Ishikawa (cell line): ENCODE results near the gene PEX11G.

Source experiments
- CEBPB ChIP-seq: IDR thresholded peaks from 2 replicates; pipeline ENCODE4 v1.6.1; 2012
- CREB1 ChIP-seq: IDR thresholded peaks from 2 replicates; pipeline ENCODE4 v1.6.1; 2012; ENCODE audit warnings: low read depth
- EGR1 ChIP-seq: IDR thresholded peaks from 2 replicates; pipeline ENCODE4 v1.6.1; 2012
- EP300 ChIP-seq: IDR thresholded peaks from 2 replicates; pipeline ENCODE4 v1.6.1; 2012; ENCODE audit warnings: borderline replicate concordance
- FOXM1 ChIP-seq: IDR thresholded peaks from 2 replicates; pipeline ENCODE4 v1.6.1; 2012; ENCODE audit warnings: low read depth, borderline replicate concordance
- MAX ChIP-seq: IDR thresholded peaks from 2 replicates; pipeline ENCODE4 v1.6.1; 2012
- NFIC ChIP-seq: IDR thresholded peaks from 2 replicates; pipeline ENCODE4 v1.6.1; 2012
- RAD21 ChIP-seq: IDR thresholded peaks from 2 replicates; pipeline ENCODE4 v1.6.1; 2012; ENCODE audit warnings: low read depth
- TAF1 ChIP-seq: IDR thresholded peaks from 2 replicates; pipeline ENCODE4 v1.6.1; 2012; ENCODE audit warnings: low read depth, mild to moderate bottlenecking
- TCF12 ChIP-seq: IDR thresholded peaks from 2 replicates; pipeline ENCODE4 v1.6.1; 2012; ENCODE audit warnings: low read depth
- TEAD4 ChIP-seq: IDR thresholded peaks from 2 replicates; pipeline ENCODE4 v1.6.1; 2012
- YY1 ChIP-seq: IDR thresholded peaks from 2 replicates; pipeline ENCODE4 v1.6.1; 2012; ENCODE audit warnings: low read depth
- ZBTB7A ChIP-seq: IDR thresholded peaks from 2 replicates; pipeline ENCODE4 v1.6.1; 2012; ENCODE audit warnings: low read depth
- TF ChIP-seq, protein P1 (sequence below): IDR thresholded peaks from 2 replicates; pipeline ENCODE4 v1.6.1; 2012; ENCODE audit warnings: low read depth, mild to moderate bottlenecking
- TF ChIP-seq, protein P2 (sequence below): IDR thresholded peaks from 2 replicates; pipeline ENCODE4 v1.6.1; 2012

Gene PEX11G

DNA sequence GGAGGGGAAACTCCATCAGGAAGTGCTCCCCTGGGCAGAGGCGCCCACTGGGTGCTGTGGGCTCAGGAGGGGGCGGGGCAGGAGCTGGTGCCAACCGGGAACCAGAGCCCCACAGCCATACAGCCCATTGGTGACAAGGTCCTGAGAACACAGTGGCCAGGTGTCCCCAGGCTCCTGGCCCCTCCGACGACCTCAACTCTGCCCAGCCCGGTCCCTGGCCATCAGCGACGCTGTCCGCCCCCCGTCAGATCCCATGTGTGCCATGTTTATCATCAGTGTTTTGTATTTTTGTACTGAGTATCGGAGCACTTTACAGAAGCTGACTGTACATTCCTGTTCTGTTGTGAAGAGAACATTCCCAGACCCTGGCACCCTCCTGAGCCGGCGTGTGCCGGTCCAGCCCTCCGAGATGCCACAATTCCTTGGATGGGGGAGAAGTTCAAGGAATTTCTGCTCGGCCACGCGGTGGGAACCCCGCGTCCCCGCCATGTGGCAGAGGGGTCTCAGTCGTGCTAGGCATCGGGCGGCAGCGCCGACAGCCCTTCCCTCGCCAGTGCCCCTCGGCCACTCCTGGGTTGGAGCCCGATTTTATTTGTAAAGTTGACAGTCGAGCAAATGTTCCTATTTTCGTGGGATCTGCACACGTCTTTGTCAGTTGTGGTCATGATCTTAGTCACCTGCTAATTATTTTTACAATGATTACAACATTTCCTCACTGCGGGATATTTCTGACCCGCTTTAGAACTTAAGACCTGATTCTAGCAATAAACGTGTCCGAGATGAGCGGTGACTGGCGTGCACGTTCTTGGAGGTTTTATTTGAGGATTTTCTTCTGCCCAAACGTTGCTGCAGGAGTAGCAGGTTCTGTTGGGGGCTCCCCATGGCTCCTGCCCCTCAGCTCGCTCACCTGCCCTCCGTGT lies 16.9 kb downstream of the PEX11G start:
- TF ChIP-seq NFIC: no peak
- TF ChIP-seq, protein P1, sequence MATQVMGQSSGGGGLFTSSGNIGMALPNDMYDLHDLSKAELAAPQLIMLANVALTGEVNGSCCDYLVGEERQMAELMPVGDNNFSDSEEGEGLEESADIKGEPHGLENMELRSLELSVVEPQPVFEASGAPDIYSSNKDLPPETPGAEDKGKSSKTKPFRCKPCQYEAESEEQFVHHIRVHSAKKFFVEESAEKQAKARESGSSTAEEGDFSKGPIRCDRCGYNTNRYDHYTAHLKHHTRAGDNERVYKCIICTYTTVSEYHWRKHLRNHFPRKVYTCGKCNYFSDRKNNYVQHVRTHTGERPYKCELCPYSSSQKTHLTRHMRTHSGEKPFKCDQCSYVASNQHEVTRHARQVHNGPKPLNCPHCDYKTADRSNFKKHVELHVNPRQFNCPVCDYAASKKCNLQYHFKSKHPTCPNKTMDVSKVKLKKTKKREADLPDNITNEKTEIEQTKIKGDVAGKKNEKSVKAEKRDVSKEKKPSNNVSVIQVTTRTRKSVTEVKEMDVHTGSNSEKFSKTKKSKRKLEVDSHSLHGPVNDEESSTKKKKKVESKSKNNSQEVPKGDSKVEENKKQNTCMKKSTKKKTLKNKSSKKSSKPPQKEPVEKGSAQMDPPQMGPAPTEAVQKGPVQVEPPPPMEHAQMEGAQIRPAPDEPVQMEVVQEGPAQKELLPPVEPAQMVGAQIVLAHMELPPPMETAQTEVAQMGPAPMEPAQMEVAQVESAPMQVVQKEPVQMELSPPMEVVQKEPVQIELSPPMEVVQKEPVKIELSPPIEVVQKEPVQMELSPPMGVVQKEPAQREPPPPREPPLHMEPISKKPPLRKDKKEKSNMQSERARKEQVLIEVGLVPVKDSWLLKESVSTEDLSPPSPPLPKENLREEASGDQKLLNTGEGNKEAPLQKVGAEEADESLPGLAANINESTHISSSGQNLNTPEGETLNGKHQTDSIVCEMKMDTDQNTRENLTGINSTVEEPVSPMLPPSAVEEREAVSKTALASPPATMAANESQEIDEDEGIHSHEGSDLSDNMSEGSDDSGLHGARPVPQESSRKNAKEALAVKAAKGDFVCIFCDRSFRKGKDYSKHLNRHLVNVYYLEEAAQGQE: no peak
- TF ChIP-seq TAF1: no peak
- TF ChIP-seq EP300: no peak

DNA sequence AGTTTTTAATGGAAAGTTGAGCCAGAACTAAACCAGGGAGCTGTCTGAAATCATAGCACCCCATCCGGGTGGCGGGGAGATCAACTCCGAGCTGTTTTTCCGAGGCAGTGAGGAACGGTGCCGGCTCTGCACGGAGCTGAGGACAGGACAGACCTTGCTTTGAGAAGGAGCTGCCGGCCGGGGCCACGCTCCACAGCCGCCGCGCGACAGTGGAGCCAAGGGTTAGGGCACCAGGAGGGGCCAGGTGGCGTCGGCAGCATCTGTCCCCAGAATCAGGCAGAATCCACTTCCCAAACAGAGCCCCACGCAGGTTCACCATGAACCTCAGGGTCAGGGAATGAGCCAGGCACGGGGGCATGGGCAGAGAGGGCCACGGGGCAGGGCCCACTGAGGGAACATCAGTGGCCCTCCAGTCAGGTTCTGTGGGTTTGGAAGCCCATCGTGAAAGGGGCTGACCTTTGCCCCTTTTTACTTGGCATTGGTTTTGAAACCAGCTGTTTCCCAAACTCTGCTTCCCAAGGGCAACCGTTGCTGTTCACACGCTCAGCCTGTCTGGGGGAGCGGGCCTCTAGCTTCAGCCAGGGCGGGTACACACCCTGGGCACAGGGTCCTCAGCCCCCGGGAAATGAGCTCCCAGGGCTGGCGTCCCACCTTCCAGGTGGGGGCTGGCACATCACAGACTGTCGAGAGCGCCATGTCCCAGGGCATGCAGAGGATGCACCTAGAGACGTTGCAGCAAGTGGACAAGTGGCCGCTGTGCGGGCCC lies 18.1 kb downstream of the PEX11G start:
- TF ChIP-seq TCF12: no peak
- no peak for TF ChIP-seq YY1
- TF ChIP-seq CREB1: no peak
- no peak for TF ChIP-seq ZBTB7A
- TF ChIP-seq EGR1: no peak
- TF ChIP-seq TAF1: no peak
- no peak for TF ChIP-seq CEBPB
- TF ChIP-seq, protein P1: no peak
- TF ChIP-seq EP300: no peak
- no peak for TF ChIP-seq TEAD4
- no peak for TF ChIP-seq FOXM1
- TF ChIP-seq, protein P2, sequence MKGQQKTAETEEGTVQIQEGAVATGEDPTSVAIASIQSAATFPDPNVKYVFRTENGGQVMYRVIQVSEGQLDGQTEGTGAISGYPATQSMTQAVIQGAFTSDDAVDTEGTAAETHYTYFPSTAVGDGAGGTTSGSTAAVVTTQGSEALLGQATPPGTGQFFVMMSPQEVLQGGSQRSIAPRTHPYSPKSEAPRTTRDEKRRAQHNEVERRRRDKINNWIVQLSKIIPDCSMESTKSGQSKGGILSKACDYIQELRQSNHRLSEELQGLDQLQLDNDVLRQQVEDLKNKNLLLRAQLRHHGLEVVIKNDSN: no peak
- TF ChIP-seq MAX: no peak
- TF ChIP-seq RAD21: no peak
- TF ChIP-seq NFIC: no peak

DNA sequence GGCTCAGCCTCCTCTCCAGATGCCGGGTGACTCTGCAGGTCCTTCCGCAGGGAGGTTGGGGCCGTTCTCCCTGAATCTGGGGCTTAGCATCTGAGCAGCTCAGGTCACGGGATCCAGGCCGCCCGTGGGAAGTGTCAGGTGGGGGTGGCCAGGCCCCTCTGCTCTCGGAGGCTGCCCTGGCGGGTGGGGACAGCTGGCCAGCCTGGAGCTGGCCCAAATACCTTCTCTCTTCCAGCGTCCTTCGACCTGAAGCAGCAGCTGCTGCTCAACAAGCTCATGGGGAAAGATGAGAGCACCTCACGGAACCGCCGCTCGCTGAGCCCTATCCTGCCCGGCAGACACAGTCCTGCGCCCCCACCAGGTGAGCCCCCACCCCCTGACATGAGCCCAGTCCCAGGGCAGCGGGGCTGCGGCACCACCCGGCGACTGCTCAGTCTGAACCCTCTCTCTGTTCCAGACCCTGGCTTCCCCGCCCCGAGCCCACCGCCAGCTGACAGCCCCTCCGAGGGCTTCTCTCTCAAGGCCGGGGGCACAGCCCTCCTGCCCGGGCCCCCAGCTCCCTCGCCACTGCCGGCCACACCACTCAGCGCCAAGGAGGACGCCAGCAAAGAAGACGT lies 19.1 kb downstream of the PEX11G start:
- TF ChIP-seq FOXM1 (no peak), EGR1 (no peak), RAD21 (no peak)

GRCh38 chr19:7468840-7469239 lies 20.0 kb downstream of the PEX11G start:
- no peak for TF ChIP-seq FOXM1
- TF ChIP-seq EGR1: no peak
- no peak for TF ChIP-seq TEAD4
- TF ChIP-seq, protein P2: no peak
- TF ChIP-seq RAD21: no peak
- no peak for TF ChIP-seq ZBTB7A
- TF ChIP-seq MAX: no peak
- TF ChIP-seq TAF1: no peak
- TF ChIP-seq TCF12: no peak
- TF ChIP-seq YY1: no peak
- no peak for TF ChIP-seq NFIC
- no peak for TF ChIP-seq EP300
- TF ChIP-seq CEBPB: no peak
- TF ChIP-seq CREB1: no peak
- TF ChIP-seq, protein P1: no peak
